ENCODE measurements around the gene UBE2H.
"Not testable (repeated sequence)": the region's sequence is repeated elsewhere in the genome, so short reads cannot be mapped to it uniquely, and the experiment has no call there.

The UBE2H gene

GRCh38 chr7:129843978-129844840 is 108.6 kb downstream of the UBE2H start:
- DNase-seq (ENCODE audit: low read depth): no peak

GRCh38 chr7:129843365-129843898 is 109.3 kb downstream of the UBE2H start:
- no peak for DNase-seq (ENCODE audit: low read depth)

GRCh38 chr7:129841465-129841864 is 111.3 kb downstream of the UBE2H start:
- no peak for DNase-seq (ENCODE audit: low read depth)

GRCh38 chr7:129840757-129841156 is 112.0 kb downstream of the UBE2H start:
- DNase-seq (ENCODE audit: low read depth): no peak

GRCh38 chr7:129836983-129837382 is 115.8 kb downstream of the UBE2H start:
- DNase-seq (ENCODE audit: low read depth): no peak

- DNase-seq (ENCODE audit: low read depth): no peak
Observed at GRCh38 chr7:129835569-129835968, 117.2 kb downstream of the UBE2H start.

GRCh38 chr7:129833353-129833752 is 119.4 kb downstream of the UBE2H start:
- not testable (repeated sequence) for DNase-seq (ENCODE audit: low read depth)

- no peak for DNase-seq (ENCODE audit: low read depth)
Observed at GRCh38 chr7:129832701-129833227, 120.0 kb downstream of the UBE2H start.

GRCh38 chr7:129832282-129832681 is 120.5 kb downstream of the UBE2H start:
- DNase-seq (ENCODE audit: low read depth): no peak

GRCh38 chr7:129831424-129832058 is 121.2 kb downstream of the UBE2H start:
- no peak for DNase-seq (ENCODE audit: low read depth)

GRCh38 chr7:129830949-129831348 is 121.8 kb downstream of the UBE2H start:
- DNase-seq (ENCODE audit: low read depth): no peak

GRCh38 chr7:129829737-129830631 is 122.8 kb downstream of the UBE2H start:
- DNase-seq (ENCODE audit: low read depth): peak; percentile 33

- no peak for DNase-seq (ENCODE audit: low read depth)
Observed at GRCh38 chr7:129828989-129829736, 123.6 kb downstream of the UBE2H start.

- DNase-seq (ENCODE audit: low read depth): no peak
Observed at GRCh38 chr7:129828078-129828762, 124.5 kb downstream of the UBE2H start.

GRCh38 chr7:129827467-129827990 is 125.2 kb downstream of the UBE2H start:
- no peak for DNase-seq (ENCODE audit: low read depth)

- not testable (repeated sequence) for DNase-seq (ENCODE audit: low read depth)
Observed at GRCh38 chr7:129826895-129827294, 125.9 kb downstream of the UBE2H start.

GRCh38 chr7:129825209-129825970 is 127.4 kb downstream of the UBE2H start:
- peak; percentile 88 for DNase-seq (ENCODE audit: low read depth)

- no peak for DNase-seq (ENCODE audit: low read depth)
Observed at GRCh38 chr7:129824291-129825208, 128.2 kb downstream of the UBE2H start.
